ENCODE measurements around the gene DEFB113. TPM values are rescaled to one million over a fixed set of nuclear protein-coding genes. Genes with fewer than 3 reads are reported as not detected.

Gene DEFB113
- total RNA-seq, 2 experiments from 2014 or later, result not detected

DNA sequence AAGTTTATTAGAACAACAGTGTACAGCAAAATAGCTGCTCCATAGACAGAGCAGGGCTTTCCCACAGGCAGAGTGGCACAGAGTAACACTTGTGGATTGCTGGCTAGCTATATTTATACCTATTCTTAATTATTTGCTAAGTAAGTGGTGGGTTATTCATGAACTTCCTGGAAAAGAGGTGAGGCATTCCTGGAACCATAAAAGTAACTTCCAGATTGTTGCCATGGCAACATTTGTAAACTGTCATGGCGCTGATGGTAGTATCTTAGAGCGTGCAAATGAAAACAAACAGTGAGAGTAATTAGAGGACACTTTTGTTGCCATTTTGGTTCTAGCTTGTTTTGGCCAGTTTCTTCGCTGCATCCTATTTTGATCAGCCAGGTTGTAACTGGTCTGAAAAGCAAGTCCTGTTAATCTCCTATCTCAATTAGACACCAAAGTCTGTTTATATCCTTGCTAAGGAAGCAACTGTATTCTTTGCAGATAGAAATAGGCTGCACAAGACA lies 29.4 kb downstream of the DEFB113 start:
- Histone ChIP-seq H3K9me3 (ENCODE audit: low read length) (no peaks in the 10 kb centered on the region), H3K4me1 (ENCODE audit: insufficient read depth, low read length, poor library complexity, severe bottlenecking) (no peaks in the 10 kb centered on the region), H3K4me2 (ENCODE audit: low read length) (no peak overlapping the region), H3K79me2 (ENCODE audit: insufficient read depth, low read depth, low read length) (no peaks in the 10 kb centered on the region), H3K36me3 (ENCODE audit: insufficient read depth, low read length) (no peaks in the 10 kb centered on the region), H3K27ac (ENCODE audit: low read depth, low read length, poor library complexity, severe bottlenecking) (no peak overlapping the region), H3K9me2 (ENCODE audit: insufficient read depth, low read length) (no peaks in the 10 kb centered on the region), H2AFZ (ENCODE audit: low read length) (no peak overlapping the region), H4K20me1 (ENCODE audit: insufficient read depth, low read length) (no peaks in the 10 kb centered on the region), H3K4me3 (ENCODE audit: low read depth, low read length, poor library complexity, severe bottlenecking) (no peak overlapping the region)
- no TSS peak for BruUV-seq (replicated peaks)
- intact Hi-C loops (cut with micrococcal nuclease; ENCODE audit: unreplicated experiment), result no loop called here
- CTCF ChIA-PET (ENCODE audit: unreplicated experiment), result no interaction called here
- TF ChIP-seq, protein P1, sequence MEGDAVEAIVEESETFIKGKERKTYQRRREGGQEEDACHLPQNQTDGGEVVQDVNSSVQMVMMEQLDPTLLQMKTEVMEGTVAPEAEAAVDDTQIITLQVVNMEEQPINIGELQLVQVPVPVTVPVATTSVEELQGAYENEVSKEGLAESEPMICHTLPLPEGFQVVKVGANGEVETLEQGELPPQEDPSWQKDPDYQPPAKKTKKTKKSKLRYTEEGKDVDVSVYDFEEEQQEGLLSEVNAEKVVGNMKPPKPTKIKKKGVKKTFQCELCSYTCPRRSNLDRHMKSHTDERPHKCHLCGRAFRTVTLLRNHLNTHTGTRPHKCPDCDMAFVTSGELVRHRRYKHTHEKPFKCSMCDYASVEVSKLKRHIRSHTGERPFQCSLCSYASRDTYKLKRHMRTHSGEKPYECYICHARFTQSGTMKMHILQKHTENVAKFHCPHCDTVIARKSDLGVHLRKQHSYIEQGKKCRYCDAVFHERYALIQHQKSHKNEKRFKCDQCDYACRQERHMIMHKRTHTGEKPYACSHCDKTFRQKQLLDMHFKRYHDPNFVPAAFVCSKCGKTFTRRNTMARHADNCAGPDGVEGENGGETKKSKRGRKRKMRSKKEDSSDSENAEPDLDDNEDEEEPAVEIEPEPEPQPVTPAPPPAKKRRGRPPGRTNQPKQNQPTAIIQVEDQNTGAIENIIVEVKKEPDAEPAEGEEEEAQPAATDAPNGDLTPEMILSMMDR (conservative IDR thresholded peaks at IDR 0.05; ENCODE audit: low read length), result no peak
- TF ChIP-seq EZH2phosphoT487 (IDR thresholded peaks at IDR 0.05; ENCODE audit: borderline replicate concordance, low read depth, low read length), result no peak
- DNase-seq (ENCODE audit: low spot score), result no peak
- POLR2A ChIA-PET, result interaction anchor here (1.5 kb wide), 1 partner anchor 12 kb away, joined by 3 read pairs; no protein-coding TSS in a partner anchor

DNA sequence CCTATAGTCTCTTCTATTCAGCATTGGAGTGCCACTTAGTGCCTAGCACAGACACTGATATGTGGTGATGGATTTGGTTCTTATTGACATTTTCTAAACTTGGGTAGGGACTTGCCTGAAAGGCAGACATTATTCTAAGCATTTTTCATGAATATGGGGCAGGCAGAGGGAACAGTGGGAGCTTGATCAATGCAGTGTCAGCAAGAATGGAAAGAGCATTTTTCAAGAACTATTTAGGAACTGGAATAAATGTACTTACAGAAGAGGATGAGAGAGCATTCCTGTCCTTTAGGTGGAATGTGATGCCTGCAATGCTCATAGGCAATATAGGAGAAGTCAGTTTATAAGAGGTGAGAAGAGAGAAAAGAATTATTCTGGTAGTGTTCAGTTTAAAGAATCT lies 31.6 kb downstream of the DEFB113 start:
- no peak for DNase-seq (ENCODE audit: low spot score)
- no peaks in the 10 kb centered on the region for H4K20me1 ChIP-seq (ENCODE audit: insufficient read depth, low read length)
- H3K27ac ChIP-seq (ENCODE audit: low read depth, low read length, poor library complexity, severe bottlenecking), result no peak overlapping the region
- H3K9me3 ChIP-seq (ENCODE audit: low read length), result no peaks in the 10 kb centered on the region
- no peak overlapping the region for H2AFZ ChIP-seq (ENCODE audit: low read length)
- ChIA-PET CTCF (ENCODE audit: unreplicated experiment) (no interaction called here), POLR2A (no interaction called here)
- H3K4me1 ChIP-seq (ENCODE audit: insufficient read depth, low read length, poor library complexity, severe bottlenecking), result no peaks in the 10 kb centered on the region
- TF ChIP-seq EZH2phosphoT487 (IDR thresholded peaks at IDR 0.05; ENCODE audit: borderline replicate concordance, low read depth, low read length), result no peak
- TF ChIP-seq, protein P1 (conservative IDR thresholded peaks at IDR 0.05; ENCODE audit: low read length), result no peak
- H3K4me3 ChIP-seq (ENCODE audit: low read depth, low read length, poor library complexity, severe bottlenecking), result no peak overlapping the region
- H3K79me2 ChIP-seq (ENCODE audit: insufficient read depth, low read depth, low read length), result no peaks in the 10 kb centered on the region
- H3K36me3 ChIP-seq (ENCODE audit: insufficient read depth, low read length), result no peaks in the 10 kb centered on the region
- H3K9me2 ChIP-seq (ENCODE audit: insufficient read depth, low read length), result no peaks in the 10 kb centered on the region
- no TSS peak for BruUV-seq (replicated peaks)
- no peak overlapping the region for H3K4me2 ChIP-seq (ENCODE audit: low read length)
- intact Hi-C loops (cut with micrococcal nuclease; ENCODE audit: unreplicated experiment), result no loop called here

DNA sequence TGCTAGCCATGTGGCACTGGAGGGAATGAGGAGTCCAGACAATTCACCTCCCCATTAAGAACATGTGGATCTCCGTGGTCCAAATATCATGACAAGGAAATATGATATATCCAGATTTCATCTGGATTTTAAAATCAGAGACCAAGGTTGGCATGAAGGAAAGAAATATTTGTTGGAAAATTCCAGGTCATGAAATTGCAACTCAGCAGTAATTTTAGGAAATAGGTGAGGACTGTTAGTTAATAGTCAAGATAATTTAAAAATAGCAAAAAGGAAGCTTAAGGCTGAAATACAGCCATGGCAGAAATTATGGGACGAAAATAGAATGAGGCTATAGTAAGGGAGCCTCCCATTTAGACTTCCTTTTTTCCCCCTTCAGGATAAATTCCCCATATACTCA lies 32.4 kb downstream of the DEFB113 start:
- H3K4me3 ChIP-seq (ENCODE audit: low read depth, low read length, poor library complexity, severe bottlenecking), result no peak overlapping the region
- no peak overlapping the region for H2AFZ ChIP-seq (ENCODE audit: low read length)
- no TSS peak for BruUV-seq (replicated peaks)
- H3K4me1 ChIP-seq (ENCODE audit: insufficient read depth, low read length, poor library complexity, severe bottlenecking), result no peaks in the 10 kb centered on the region
- TF ChIP-seq EZH2phosphoT487 (IDR thresholded peaks at IDR 0.05; ENCODE audit: borderline replicate concordance, low read depth, low read length), result no peak
- TF ChIP-seq, protein P1 (conservative IDR thresholded peaks at IDR 0.05; ENCODE audit: low read length), result no peak
- no peaks in the 10 kb centered on the region for H3K9me3 ChIP-seq (ENCODE audit: low read length)
- DNase-seq (ENCODE audit: low spot score), result no peak
- intact Hi-C loops (cut with micrococcal nuclease; ENCODE audit: unreplicated experiment), result no loop called here
- H3K27ac ChIP-seq (ENCODE audit: low read depth, low read length, poor library complexity, severe bottlenecking), result no peak overlapping the region
- H4K20me1 ChIP-seq (ENCODE audit: insufficient read depth, low read length), result no peaks in the 10 kb centered on the region
- POLR2A ChIA-PET, result no interaction called here
- no peak overlapping the region for H3K4me2 ChIP-seq (ENCODE audit: low read length)
- CTCF ChIA-PET (ENCODE audit: unreplicated experiment), result no interaction called here
- no peaks in the 10 kb centered on the region for H3K36me3 ChIP-seq (ENCODE audit: insufficient read depth, low read length)
- H3K9me2 ChIP-seq (ENCODE audit: insufficient read depth, low read length), result no peaks in the 10 kb centered on the region
- no peaks in the 10 kb centered on the region for H3K79me2 ChIP-seq (ENCODE audit: insufficient read depth, low read depth, low read length)

All from OCI-LY7 (cell line).